ENCODE measurements around the gene ZBED4.

ZBED4 gene

DNA sequence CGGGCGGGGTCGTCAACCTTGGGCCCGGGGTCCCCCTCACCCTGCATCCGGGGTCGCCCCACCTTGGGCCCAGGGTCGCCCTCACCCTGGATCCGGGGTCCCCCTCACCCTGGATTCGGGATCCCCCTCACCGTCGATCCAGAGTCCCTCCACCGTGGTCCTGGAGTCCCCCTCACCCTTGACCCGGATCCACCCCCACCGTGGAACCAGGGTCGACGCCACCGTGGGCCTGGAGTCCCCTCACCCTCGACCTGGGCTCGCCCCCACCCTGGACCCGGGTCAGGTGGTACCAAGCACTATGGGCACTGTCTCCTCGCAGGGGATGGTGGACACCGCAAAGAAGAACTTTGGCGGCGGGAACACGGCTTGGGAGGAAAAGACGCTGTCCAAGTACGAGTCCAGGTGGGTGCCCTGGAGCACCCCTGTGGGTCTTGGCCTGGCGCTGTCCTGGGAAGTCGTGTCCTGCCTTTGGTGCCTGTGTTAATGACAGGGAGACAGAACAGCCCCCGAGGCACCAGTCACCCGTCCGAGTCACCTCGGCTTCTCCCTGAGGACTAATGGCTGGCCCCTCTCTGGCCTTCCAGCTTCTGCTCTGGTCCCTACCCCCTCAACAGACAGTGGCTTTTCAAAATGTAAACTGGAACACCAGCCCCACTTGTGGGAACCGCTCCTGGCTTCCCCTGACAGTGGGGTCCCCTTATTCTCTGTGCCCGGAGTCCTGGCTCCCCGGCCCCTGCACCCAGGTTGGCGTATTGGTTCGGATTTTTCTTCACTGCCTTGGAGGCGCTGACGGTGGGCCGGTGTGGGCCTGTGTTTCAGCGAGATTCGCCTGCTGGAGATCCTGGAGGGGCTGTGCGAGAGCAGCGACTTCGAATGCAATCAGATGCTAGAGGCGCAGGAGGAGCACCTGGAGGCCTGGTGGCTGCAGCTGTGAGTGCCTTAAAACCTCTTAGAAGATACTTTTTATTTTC lies 65.6 kb downstream of the ZBED4 start:
- DNase-seq = no peak

DNA sequence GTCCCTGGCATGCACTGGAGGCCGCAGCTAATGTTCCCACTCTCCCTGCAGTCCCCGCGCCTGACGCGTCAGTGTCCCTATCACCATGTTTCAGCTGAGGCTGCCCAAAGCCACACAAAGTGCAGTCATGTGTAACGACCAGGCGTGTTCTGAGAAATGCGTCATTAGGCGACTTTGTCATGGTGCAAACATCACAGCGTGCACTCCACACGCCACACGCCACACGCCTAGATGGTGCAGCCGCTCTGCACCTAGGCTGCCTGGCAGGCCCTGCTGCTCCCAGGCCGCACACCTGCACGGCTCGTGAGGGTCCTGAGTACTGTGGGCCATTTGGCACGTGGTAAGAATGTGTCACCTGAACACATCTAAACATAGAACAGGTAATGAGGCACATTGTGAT lies 67.2 kb downstream of the ZBED4 start:
- DNase-seq = no peak

DNA sequence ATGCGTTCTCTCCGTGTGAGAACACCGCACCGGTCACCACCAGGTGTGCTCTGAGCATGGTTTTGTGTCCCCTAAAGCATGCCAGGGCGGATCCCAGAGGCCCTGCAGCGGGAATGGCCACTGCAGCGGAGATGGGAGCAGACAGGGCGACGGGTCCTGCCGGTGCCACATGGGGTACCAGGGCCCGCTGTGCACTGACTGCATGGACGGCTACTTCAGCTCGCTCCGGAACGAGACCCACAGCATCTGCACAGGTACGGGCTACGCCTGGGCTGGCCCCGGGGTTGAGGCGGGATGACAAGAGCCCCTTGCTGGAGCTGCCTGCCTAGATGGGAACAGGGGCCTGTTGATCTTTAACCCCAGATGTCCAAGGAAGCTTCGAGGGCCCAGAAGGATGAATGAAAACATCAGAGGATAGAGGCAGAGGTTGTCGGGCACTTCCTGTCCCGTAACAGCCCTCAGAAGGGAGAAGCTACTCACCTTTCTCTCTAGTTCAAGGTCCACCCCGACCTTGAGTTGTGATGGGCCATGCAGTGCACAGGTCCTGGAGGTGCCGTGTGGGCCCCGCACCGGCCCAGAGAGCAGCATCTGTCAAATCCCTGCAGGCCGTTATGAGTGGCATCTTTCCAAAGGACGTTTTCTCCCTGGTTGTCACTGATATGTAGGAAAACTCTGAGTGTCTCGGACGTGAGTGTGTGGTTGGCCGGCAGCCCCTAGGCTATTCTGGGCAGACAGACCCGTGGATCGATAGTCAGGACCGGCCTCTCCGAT lies 68.0 kb downstream of the ZBED4 start:
- no peak for DNase-seq

DNA sequence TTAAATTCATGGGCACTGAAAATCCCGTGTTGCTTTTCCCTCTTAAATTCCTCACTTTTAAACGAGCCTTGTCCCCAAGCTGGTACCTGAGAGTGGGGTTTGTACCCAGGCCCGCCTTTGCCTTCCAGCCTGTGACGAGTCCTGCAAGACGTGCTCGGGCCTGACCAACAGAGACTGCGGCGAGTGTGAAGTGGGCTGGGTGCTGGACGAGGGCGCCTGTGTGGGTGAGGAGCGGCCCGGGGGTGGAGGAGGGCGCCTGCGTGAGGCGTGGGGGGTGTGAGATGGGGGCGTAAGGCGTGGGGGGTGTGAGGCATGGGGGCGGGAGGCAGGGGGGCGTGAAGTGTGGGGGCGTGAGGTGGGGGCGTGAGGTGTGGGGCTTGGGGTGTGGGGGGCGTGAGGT lies 68.8 kb downstream of the ZBED4 start:
- no peak for DNase-seq

DNA sequence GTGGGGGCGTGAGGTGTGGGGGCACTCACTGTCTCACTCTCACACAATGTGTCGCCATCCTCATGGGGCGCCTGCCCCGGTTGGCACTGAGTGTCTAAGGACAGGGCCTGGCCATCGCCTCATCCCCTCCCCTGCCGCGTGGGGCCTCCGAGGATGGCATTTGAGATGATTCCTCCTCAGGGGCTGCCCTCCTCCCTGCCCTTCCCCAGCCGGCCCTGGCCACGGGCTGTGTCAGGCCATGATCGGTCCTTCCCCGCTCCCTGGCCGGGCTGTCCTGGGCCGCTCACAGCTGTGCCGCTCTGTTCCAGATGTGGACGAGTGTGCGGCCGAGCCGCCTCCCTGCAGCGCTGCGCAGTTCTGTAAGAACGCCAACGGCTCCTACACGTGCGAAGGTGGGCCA lies 69.3 kb downstream of the ZBED4 start:
- no peak for DNase-seq

DNA sequence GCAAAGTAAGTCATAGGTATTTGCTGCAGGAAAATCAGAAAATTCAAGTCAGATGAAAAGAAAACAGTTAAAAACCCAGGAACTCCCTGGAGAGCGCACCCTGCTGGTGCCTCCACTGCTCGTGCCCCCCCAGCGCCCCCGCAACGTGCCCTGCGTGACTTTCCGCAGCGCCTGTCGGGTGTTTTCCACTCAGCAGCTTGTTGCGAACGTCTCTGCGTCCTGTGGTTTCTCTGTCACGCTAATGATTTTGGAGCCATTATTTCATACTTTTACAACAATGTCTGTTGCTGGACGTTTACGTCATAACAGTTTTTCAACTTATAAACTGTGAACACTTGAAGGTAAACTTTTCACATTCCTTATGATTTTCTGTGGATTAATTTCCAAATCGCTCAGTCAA lies 69.8 kb downstream of the ZBED4 start:
- DNase-seq = no peak

DNA sequence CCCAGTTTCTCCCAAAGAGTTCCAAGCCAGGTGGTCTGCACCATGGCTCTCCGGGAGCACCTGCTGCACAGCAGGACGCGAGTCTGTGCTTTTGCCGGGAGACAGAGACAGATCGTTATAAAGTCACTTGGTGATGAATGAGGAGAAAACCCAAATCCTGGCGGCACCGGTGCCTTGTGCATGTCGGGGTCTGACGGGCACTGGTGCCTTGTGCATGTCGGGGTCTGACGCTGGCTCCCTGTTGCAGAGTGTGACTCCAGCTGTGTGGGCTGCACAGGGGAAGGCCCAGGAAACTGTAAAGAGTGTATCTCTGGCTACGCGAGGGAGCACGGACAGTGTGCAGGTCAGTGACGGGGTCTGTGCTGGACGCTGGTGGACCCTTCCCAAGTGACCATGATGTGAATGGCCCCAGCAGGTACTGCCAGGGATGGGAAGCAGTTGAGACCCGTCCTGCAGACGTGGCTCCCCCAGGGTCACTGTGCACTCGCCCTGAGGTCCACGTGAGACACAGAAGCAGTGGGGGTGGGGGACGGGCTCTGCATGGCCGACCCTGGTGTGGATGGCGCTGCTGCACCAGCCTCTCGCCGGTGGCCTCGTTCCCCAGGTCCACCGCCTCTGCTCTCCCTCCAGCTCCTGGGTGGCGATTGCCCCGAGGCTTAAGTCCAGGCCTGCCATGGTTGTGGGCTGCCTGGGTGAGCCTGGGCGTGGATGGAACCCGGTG lies 70.6 kb downstream of the ZBED4 start:
- DNase-seq = no peak

DNA sequence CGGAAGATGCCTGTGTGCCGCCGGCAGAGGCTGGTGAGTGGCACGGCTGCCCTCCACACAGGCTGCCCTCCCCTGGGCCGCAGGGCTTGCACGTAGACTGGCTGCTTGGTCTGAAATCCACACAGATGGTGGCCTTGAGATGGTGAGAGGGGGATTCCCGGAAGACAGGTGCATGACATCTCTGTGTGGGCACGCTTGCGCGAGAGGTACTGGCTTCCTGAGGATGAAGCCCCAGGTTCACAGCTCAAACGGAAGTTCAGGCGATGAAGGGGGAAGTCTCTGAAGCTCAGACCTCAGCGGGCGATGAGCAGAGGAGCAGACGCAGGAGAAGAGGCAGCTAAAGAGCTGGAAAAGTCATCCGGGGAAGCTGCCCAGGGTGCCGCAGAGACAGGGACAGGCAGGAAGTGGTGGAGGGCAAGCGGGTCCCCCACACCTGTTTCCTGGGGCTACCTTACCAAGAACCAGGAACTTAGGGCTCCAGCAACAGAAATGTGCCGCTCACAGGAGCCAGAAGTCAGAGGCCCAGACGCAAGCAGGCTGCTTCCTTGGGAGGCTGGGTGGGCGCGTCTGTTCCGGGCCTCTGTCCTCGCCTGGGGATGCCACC lies 72.0 kb downstream of the ZBED4 start:
- no peak for DNase-seq

DNA sequence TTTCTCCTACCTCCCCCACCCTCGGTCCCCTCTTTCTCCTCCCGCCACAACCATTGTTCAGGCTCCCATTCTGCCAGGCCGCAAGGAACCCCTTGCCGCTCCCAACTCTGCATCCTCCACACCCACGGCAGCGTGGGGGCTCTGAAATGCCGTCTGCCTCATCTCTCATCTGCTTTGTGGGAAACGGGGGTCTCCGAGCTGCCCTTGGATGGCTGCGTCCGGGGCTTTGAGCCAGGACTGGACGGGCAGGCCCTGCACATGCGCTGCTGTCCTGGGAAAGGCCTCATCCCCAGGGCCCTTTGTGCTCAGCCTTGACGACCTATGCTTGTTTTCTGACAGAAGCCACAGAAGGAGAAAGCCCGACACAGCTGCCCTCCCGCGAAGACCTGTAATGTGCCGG lies 73.3 kb downstream of the ZBED4 start:
- no peak for DNase-seq

DNA sequence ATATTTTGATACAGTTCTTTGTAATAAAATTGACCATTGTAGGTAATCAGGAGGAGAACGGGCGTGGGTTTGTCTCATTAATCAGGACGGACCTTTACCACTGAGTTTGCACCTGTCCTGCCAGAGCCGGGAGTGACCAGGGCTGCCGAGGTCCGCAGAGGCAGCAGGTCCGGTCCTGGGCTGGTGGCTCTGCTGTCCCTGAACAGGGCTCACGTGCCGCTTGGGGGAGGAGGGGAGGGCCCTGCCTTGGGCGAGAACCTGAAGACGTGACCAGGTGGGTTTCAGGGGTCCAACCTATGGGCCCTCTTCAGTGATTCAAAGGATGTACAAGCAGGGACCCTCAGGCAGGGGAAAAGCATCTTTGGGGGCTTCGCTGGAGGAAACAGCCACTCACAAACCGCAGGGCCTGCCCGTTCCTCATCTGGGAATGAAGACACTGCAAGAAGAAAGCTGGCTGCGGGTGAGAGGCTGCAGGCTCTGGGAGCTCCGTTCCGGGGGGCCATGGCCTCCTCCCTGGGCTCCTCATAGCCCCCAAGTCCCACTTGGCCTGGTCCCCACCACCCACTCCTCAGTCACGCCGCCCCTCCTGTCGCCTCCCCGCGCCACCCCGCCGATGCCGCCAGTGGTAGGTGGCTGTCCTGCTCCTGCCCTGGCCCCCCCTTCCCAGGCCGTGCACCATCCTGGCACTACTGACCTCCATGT lies 74.0 kb downstream of the ZBED4 start:
- DNase-seq = no peak

DNA sequence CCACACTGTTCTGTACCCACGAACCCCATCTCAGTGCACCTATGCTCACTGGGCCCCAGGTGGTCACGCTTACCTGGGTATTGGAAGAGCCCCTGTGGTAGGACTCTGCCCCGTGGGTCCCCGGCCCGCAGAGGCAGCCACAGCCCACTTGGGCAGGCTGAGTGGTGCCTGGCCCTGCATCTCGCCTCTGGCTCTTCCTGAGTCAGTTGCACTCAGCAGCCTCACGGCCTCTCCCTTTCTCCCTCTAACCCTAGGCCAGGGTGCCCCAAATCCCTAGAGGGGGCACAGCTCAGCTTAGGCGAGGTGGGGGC lies 74.5 kb downstream of the ZBED4 start:
- no peak for DNase-seq

DNA sequence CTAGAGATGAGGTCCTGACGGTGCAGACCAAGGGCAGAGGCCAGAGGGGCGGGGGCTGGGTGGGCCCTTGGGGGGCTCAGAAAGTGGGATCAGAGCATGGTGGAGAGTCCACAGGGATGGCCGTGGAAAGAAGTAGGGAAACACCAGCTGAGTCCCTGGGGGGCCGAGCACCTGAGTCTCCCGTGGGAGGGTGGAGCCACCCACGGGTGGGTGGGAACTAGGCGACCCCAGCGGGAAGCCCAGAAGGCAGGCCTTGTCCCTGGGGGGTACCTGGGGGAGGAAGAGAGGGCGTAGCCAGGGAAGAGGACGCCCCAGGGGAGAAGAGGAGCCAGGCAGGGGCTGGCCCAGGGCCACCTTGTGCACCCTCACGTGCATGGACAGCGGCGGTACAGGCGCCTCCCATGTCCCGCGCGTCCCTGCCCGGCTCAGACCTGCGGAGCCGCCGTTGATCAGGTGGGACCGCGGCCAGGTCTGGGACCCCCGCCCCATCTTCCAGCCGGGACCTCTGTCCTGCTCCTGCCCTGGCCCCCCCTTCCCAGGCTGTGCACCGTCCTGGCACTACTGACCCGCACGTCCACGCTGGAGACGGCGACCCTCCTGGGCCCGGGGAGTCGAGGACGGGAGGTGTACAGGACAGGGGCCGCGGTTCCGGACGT lies 75.0 kb downstream of the ZBED4 start:
- no peak for DNase-seq

DNA sequence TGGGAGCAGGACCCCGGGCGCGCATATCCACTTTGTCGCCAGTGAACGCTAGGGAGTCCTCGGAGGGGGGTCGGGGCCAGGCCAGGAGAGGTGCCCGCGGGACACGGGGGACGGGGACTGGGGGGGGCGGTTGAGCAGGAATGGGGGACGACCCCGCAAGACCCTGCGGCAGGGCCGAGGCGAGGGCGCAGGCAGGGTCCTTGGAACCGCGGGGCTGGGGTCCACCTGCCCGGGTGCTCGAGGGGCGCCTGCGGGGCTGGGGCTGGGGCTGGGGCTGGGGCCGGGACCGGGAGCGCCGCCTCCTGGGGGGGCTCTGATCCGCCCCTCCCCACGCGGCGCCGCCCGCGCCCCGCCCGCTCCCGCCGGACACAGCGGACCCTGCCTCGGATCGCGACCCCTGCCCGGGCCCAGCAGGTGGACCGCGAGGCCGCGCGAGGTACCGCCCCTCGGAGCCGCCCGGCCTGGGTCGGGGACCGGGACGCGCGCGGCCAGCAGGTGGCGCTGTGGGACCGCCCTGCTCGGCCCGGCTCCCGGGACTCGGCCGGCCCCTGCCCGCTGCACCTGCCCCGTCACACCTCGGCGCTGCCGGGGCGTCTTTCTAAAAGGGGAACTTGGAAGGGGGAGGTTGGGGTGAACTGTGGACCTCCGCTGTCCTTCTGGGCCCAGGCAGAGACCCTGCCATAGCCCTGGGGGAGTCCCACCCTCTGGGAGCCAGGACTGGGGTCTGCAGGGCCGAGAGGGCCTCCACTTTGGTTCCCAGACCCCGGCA lies 75.8 kb downstream of the ZBED4 start:
- DNase-seq = peak; percentile 62

DNA sequence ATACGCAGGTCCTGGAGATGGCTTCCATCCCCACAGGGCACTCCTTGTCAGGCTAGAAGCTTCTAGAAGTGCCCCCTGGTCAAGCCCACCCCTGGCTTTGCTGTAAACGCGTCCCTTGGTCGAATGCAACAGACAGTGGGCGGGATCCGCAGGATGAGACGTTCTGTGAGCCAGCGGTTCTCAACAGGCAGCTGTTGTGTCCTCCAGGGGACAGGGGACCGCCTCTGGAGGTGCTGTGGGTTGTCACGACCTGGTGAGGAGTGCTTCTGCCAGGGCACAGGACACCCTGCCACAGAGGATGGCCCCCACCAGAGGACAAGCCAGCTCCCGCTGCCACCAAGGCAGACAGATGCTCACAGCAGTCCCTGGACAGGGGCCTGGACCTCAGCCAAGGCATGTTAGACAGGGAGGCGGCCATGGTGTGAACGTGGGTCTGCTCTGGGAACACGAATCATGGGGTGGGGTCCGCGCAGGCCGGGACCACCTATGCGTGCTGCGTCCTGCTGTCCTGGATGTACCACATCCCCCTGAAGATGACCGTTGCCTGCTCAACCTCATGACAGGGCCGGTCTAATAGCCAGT lies 76.4 kb downstream of the ZBED4 start:
- no peak for DNase-seq

DNA sequence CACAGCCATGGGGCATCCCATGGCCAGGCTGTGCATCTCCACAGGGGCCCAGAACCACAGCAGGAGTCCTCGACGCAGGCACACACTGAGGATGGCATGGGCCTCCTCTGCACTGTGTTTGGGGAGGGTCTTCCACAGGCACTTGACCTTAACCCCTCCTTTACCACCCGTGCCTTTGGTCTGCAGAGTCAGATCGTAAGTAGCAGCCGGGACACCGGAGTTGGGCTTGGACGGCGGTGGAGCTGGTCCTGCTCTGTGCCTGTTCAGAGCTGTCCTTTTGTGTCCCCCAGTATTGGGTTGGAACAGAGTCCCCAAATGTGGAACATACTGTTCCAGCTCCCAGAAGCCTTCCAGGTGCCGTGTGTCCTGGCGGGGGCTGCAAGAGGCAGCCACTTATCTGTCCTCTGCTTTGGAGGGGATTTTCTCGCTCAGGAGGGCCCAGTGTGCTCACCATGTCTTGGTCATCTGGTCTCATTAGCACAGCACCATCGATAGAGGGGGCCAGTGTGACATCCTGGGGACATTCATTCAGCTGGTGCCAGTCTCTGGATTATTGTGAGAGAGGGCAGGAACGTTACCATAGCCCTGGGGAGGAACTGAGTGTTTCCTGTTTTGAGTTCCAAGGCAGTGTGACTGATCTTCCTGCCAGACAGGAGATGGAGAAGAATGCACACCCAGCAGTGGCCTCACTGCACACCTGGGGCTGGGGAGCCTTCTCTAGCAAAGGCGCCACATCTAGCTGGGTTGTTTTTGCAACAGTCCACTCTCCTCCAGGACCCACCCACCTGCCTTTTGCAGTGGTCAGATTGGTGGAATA lies 77.2 kb downstream of the ZBED4 start:
- DNase-seq = no peak

DNA sequence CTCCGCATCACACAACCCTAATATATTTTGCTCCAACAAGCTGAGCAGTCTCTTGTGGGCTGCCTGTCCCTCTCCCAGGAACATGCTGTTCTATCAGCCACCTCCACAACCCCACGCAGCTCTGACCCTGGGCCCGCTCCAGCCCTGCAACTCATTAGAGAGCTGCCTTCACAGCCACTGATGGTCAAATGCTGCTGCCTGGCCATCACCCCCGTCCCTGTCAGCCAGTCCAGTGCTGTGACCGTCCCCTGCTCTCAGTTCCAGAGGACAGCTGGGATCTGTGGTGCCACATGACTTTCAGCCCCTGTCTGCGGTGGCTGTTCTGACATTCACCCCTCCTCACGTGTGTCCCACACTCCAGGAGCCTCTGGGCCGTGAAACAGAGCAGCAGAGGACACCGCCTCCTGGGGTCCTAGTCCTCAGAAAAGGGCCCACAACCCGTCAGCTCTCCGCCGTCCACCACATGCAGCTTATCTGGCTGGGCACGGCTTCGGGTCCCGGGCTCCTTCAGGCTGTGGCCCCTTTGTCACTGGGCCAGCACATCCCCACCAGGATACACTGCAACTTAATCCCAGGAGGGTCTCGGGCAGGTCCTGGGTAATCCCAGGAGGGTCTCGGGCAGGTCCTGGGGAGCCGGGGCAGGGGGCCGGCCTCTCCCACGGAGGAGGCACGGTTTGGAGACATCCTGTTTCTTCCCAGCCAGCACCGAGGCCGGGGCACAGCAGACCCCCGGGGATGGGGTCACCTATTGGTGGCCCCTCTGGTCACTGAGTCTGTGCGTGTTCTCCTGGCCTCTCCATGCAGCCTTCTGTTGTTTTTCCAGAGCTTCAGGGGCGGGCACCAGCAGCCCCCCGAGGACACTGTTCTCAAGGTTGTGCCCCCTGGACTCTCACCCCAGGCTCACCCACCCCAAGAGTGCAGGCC lies 79.9 kb downstream of the ZBED4 start:
- no peak for DNase-seq

DNA sequence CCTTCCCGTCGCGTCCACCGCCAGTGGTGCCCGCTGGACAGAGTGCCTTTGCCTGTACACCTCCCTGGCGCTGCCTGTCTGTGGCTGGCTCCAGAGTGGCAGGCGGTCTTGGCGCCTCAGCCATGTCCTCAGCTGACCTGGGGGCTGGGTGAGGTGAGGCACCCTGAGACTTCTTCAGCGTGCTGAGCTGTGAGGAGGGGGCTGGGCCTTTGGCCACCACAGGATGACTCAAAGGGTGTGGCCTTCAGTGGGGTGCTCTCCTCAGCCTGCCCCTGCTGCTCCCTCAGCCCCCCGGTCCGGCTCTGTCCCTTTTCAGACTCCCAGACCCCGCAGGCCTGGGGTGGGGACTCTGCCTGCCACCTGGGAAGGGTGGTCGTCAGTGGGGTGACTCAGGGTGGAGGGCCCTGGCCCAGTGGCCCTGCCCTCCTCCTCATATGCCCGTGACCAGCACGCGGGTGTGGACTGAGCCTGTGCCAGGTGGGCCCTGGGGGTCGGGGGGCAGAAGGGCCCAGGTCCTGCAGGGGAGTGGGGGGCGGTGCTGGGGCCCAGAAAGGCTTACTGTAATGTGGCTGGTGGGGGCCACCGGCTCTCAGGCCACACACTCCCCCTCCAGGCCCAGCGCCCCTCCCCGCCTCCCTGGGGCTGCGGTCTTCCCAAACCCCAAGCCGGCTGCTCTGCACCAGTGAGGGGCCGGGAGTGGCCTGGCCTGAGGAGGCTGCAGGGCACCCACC lies 80.7 kb downstream of the ZBED4 start:
- no peak for DNase-seq
